HT1080 (cell line): ENCODE results near the gene REL. TPM values are rescaled to one million over a fixed set of nuclear protein-coding genes. Genes with fewer than 3 reads are reported as not detected.
"Not testable (repeated sequence)": the region's sequence is repeated elsewhere in the genome, so short reads cannot be mapped to it uniquely, and the experiment has no call there.

Source experiments
- DNase-seq: peaks from one replicate; pipeline ENCODE4 v3.0.0-alpha.2; 2015; ENCODE audit warnings: low read depth
- total RNA-seq: library from RNA; depleted of rRNA; stranded (reverse); fragments of >200 nt; shearing (Covaris generic); gene quantifications from 2 replicates; pipeline ENCODE4 v1.2.3, GENCODE V29; 2014

The REL gene
- total RNA-seq, 1 experiment from 2014 or later, result 2.2 TPM

- DNase-seq, result no peak
These were observed 13.5 kb upstream of the REL start for GRCh38 chr2:60867848-60868247.

DNA sequence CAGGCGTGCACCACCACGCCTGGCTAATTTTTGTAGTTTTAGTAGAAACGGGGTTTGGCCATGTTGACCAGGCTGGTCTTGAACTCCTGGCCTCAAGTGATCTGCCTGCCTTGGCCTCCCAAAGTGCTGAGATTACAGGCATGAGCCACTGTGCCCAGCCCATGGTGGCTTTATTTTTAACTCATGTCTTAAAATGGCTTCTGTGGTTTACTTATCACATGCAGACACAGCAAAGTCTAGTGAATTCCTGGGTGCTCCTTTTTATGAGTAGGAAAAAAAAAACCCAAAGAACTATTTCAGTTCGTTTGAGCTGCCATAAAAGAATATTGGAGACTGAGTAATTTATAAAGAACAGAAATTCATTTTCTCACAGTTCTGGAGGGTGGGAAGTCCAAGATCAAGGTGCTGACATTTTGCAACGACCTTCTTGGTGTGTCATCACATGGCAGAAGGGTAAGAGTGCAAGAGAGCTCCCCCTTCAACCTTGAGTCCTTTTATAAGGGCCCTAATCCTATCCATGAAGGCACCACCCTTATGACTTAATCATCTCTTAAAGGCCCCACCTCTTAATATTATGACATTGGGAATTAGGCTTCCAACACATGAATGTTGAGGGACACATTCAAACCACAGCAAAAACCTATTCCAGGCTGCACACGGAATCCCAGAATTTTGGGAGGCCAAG is 12.6 kb upstream of the REL start:
- DNase-seq, result no peak

GRCh38 chr2:60872510-60872928 is 8.9 kb upstream of the REL start:
- no peak for DNase-seq

DNA sequence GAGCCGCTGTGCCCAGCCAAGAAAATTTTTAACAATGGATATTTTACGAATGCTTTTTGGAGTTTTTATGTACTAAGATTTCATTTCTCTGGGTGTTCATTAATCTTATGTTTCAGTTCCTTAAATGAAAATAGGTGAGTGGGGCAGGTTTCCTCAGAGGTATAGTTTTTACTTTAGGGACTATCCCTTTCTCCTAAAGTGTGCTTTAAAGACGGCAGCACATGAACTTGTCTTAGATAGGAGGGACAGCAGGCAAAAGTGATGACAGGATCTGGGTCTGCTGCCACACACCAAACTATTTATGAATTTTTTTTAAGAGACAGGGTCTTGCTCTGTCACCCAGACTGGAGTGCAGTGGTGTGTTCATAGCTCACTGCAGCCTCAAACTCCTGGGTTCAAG is 8.0 kb upstream of the REL start:
- no peak for DNase-seq

DNA sequence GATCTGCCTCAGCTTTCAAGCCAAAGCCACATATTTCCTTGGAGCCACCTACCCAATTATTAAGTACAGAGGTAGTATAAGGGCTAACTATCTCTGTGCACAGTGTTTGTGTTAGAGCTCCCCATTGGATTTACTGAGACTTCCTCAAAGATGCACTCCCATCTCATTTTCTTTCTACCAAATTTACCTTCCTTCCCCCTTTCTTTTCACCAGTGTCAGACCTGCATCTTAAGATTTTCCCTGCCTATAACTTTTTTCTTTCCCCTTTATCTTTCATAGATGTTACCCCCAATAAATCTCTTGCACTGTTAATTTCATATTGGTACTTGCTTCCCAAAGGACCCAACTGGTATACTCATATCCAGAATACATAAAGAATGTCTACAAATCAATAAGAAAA is 5.9 kb upstream of the REL start:
- no peak for DNase-seq

DNA sequence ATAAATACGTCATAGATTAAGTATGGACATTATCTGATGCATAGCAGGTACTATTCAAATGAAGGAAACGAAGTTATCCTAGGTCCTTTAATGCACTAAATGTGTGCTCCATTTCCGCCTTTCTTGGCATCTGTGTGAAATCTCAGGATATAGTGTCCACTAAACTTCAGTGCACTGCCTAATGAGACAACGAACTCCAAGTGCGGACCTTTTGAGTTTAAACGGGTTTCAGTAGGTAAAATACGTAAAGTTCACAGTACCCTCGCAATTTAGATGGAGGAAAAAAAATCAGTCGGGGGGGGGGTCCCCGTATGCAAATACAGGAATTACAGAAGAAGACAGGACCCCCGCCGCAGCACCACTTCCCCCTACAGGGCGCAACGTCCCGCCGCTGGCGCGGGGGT is 729 bp upstream of the REL start:
- peak; percentile 43 for DNase-seq

DNA sequence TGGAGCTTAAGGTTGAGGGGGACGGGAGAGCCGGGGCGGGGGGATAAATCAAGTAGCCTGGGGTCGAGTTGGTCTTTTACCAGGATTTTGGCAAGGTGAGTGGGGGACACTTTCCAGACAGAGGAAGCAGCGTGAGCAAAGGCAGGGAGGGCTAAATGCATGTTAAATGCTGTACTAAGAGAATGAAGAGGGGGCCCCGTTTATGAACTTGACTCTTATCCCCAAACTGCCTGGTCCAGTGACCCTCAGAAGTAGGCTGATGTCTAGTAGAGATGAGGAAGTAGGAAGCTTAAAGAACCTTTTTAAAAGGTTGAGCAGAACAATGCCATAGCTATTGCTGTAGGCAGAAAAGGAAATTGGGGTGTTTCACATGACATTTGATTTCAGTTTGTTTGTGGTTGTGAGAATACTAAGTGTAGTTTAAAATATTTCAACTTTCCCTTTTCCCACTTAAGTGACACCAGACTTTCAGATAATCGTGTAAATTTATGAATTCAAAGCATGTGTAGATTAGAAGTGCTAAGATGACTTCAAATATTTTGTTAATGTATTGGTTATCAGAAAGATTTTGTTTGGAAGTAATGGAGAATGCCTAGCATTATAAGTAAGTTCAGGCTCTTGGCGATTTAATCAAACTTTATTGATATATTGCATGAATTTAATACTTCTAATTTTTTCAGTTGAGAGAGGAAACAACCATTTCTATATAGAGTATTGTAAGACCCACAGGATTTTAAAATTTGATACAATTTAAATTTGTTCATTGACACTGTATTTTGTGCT is 1.8 kb downstream of the REL start:
- DNase-seq, result peak; percentile 11

DNA sequence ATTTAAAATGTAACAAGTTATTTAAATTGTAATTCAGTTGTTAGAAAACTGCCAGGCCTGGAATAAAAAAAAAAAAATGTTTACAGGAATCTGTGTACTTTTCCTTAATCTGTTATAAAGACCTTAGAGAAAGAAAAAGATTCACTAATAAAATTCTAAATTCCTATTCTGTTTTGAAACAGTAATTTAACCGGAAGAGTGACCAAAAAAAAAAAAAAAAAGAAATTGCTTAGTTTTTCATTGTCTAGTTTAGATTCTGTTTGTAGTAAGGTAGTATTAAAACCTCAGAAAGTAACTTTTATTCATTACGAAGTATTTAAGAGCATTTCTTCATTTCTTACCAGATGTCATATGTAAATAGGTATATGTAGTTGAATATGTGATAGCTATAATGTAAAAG is 2.5 kb downstream of the REL start:
- DNase-seq, result no peak

- no peak for DNase-seq
These were observed 3.4 kb downstream of the REL start for GRCh38 chr2:60884800-60885199.

GRCh38 chr2:60885683-60886082 is 4.3 kb downstream of the REL start:
- no peak for DNase-seq

GRCh38 chr2:60886991-60887390 is 5.6 kb downstream of the REL start:
- no peak for DNase-seq

DNA sequence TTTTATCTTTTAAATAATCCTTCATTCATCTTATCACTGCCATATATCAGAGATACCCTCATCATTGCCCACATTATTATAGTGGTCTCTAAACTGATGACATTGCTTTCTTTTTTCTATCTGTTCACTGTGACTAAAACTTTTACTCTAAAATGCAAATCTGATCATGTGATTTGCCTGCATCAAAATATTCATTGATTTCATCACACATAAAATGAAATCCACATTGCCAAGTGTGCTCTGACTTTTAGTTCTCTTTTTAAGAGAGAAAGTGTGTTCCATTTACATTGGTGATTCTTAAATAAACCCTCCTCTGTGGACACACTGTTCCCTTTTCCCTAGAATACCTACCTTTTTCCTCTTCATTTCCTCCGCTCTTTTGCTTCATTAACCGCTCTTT is 7.5 kb downstream of the REL start:
- DNase-seq, result no peak

GRCh38 chr2:60889581-60890392 is 8.4 kb downstream of the REL start:
- DNase-seq, result not testable (repeated sequence)

DNA sequence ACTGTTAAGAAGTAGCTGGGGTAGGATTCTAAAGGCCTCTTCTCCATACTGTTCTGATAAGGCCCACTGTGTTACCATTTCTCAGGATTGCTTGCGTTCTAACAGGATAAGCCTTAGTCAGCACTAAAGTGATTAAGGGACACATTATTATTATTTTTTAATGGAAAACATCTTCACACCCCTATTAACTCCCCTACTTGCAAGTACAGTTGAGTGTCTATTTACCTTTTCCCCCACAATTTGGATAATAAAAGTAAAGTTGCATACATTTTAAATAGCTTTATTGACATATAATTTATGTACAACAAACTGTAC is 9.0 kb downstream of the REL start:
- DNase-seq, result no peak

DNA sequence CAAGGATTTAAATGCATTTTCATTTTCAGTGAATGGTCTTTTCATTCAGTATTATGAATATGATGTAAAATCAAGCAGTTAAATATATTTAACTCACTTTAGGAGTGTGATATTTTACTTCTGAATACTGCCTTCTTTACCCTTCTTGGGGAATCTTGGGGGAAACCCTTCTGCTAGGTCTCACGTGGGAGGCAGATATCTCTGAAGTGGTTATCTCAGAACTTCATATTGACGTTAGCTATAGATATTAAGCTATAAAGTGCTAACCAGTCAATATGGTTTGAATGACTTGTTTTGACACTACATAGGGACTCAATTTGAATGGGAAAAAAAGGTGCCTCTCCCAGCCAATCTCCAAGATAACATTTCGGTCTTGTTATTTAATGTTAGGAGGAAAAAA is 9.8 kb downstream of the REL start:
- no peak for DNase-seq

GRCh38 chr2:60898567-60898966 is 17.2 kb downstream of the REL start:
- DNase-seq, result no peak

DNA sequence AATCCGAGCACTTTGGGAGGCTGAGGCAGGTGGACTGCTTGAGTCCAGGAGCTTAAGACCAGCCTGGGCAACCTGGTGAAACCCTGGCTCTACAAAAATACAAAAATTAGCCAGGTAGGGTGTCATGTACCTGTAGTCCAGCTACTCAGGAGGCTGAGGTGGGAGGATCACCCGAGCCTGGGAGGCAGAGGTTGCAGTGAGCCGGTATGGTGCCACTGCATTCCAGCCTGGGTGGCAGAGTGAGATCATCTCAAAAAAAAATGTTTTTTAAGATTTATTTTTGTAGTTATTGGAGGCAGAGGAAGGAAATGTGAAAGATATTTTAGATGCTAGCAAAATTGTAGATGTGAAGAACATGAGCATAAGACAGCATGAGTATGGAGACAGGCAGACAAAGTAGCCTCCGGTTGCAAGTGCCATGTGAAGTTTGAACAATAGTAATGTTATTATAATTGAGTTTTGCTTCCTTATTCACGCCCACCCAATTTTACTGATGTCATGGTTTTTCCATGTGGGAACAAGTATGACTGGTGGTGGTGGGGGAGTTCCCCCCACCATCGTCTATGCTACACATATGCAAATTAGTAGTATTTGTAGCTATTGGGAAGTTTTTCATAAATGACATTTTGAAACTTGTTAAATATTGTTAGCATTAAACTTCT is 18.0 kb downstream of the REL start:
- no peak for DNase-seq

- DNase-seq, result no peak
These were observed 18.5 kb downstream of the REL start for GRCh38 chr2:60899892-60900249.

DNA sequence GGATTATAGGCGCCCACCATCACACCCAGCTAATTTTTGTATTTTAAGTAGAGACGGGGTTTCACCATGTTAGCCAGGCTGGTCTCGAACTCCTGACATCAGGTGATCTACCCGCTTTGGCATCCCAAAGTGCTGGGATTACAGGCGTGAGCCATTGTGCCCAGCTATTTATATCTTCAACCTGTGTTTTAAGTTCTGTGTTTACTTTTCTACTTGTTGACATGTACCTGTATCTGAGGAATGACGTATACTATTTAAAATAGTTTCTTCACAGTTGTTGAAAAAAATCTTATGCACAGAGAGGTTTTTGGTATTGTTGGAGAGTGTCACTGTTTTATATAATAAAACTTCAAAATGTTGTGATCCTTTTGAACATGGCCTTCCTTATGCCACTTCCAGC is 19.9 kb downstream of the REL start:
- not testable (repeated sequence) for DNase-seq

DNA sequence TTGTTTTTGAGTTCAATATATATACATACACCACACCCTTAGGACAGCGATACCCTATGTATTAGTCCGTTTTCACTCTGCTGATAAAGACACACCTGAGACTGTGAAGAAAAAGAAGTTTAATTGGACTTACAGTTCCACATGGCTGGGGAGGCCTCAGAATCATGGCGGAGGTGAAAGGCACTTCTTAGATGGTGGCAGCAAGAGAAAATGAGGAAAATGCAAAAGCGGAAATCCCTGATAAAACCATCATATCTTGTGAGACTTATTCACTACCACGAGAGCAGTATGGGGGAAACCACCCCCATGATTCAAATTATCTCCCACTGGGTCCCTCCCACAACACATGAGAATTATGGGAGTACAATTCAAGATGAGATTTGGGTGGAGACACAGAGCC is 24.5 kb downstream of the REL start:
- DNase-seq, result not testable (repeated sequence)

DNA sequence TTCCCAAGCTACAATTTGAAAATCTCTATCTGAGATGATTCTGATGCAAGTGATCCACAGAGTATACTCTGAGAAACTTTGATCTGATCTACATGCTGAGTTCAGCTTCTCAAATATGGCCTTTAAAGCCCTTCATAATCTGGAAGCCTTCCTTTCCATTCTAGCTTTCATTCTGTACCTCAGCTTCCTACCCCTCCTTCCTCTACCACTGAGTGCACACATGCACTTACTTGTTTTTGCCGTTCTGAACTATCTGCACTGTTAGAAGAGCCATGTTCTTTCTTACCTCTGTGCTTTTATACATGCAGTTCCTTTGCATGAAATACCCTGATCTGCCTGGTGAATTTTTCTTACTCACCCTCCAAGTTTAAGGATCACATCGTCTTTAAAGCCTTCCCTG is 25.0 kb downstream of the REL start:
- no peak for DNase-seq

GRCh38 chr2:60907329-60907728 is 26.0 kb downstream of the REL start:
- DNase-seq, result no peak
